ENCODE data around the gene IGSF9.

The IGSF9 gene

DNA sequence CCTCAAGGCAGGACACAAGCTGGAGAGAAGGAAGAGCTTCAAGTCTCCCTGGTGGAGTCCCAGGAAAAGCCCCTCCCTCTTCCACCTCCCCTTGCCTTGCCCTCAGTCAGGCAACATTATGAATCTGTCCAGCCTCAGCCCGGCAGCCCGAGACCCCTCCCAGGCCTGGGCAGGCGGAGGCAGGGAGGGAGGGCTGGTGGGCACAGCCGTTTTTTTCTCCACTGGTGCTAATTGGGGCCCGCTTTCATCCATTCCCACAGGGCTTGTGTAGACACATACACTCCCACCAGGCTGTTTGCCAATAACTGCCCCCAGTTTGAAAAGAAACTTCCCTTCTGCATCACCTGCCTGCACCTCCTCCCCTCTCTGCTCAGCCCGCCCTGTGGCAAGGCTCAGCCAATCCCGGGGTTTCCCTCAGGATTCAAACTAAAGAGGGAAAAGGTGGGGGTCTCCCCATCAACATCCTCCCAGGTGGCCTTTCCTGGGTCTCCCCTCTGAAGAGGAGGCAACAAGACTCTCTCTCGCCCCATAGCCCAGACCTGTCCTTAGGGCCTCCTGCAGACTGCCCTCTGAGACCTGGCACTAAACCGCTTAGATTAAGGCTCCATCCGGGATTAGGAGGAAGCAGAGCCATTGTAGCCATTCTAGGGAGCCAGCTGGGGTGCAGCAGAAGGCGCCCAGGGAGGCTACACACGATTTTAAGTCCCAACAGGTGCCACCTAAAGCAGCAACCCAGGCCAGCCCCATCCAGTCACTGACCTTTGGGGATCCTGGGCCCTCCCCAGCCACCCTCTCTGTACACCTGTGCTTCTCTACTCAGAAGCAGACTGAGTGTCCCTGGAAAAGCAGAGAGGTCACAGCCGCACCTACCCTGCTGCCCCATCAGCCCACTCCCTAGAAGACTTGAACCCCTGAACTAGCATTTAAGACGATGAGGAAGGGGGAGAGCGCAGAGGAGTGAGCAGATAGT lies 3.5 kb downstream of the IGSF9 start:
- POLR2A ChIA-PET = no interaction called here
- CTCF ChIA-PET = interaction anchor here (1.1 to 13.3 kb wide), 4 partner anchors 51 to 66 kb away, joined by 3 to 232 read pairs (median 8); no protein-coding TSS in a partner anchor
- no peak for DNase-seq (ENCODE audit: extremely low spot score)
- TF ChIP-seq, protein P1, sequence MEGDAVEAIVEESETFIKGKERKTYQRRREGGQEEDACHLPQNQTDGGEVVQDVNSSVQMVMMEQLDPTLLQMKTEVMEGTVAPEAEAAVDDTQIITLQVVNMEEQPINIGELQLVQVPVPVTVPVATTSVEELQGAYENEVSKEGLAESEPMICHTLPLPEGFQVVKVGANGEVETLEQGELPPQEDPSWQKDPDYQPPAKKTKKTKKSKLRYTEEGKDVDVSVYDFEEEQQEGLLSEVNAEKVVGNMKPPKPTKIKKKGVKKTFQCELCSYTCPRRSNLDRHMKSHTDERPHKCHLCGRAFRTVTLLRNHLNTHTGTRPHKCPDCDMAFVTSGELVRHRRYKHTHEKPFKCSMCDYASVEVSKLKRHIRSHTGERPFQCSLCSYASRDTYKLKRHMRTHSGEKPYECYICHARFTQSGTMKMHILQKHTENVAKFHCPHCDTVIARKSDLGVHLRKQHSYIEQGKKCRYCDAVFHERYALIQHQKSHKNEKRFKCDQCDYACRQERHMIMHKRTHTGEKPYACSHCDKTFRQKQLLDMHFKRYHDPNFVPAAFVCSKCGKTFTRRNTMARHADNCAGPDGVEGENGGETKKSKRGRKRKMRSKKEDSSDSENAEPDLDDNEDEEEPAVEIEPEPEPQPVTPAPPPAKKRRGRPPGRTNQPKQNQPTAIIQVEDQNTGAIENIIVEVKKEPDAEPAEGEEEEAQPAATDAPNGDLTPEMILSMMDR (IDR thresholded peaks at IDR 0.05; ENCODE audit: control extremely low read depth, extremely low read depth, low read depth, missing control alignments) = no peak

DNA sequence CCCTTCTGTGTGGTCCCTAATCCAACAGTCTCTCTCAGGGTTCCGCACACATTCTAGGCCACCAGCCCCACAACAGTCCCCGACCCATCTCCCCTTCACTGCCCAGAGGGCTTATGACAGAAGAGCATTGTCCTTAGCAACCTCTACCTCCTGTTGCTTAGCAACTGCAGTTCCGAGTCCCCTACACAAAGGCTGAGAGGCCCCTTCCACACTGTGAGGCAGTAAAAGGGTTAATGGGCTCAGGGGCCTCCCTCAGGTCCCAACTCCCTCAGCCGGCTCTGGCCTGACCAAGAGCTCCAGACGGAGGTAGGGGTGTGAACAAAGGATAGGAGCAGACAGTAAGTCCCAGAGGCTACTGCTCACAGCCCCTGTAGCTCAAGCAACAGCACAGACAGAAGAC lies 4.3 kb downstream of the IGSF9 start:
- ChIA-PET POLR2A (no interaction called here), CTCF (interaction anchor here (1.1 to 13.3 kb wide), 2 partner anchors 50 to 65 kb away, joined by 3 to 232 read pairs; no protein-coding TSS in a partner anchor)
- TF ChIP-seq, protein P1 (IDR thresholded peaks at IDR 0.05; ENCODE audit: control extremely low read depth, extremely low read depth, low read depth, missing control alignments) = no peak
- no peak for DNase-seq (ENCODE audit: extremely low spot score)

DNA sequence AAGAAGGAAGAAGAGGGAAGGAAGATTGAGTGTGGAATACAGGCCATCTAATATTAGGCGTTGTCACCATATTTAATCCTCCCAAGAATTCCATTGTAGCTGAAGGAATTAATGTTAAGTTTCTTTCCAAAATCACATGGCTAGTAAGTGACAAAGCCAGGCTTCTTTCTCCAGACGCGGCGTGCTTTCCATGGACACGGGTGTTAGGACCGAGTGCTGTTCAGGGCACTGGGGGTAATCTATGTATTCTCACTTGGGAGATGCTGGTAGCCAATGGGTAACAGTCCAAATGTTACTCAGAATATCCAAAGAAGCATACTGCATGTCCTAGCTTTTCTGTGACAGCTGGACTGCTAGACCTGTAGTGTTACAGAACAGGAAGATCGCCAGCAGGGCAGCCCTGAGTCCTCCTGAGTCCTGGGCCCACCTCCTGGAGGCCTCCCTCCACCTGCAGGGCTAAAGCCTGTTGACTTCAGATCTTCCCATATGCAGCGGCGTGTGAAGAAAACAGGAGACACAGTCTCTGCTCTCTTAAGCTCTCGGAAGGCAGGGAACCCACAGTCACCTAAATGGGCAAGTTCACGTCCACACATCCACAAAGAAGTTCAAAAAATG lies 5.3 kb downstream of the IGSF9 start:
- CTCF ChIA-PET = interaction anchor here (1.0 to 13.3 kb wide), 5 partner anchors 12 to 312 kb away, joined by 3 to 232 read pairs (median 3); no protein-coding TSS in a partner anchor

DNA sequence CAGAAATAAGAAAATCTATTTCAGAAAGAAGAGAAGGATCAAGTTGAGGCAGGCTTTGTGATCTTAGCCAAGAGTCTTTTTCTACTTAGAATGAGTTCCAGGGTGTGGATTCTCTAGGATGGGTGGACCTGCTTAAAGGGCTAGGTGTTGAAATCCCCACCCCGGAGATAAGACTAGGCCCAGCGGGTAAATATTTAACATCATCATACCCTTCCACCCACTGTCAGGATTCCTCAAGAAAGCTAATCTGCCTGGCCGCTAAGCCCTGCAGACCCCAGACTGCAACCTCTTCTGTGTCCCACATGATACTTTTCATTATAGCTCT lies 5.8 kb downstream of the IGSF9 start:
- TF ChIP-seq, protein P1 (IDR thresholded peaks at IDR 0.05; ENCODE audit: control extremely low read depth, extremely low read depth, low read depth, missing control alignments) = no peak
- no peak for DNase-seq (ENCODE audit: extremely low spot score)
- ChIA-PET POLR2A (no interaction called here), CTCF (interaction anchor here (1.0 to 13.3 kb wide), 5 partner anchors 12 to 312 kb away, joined by 3 to 232 read pairs (median 5); no protein-coding TSS in a partner anchor)

More for the DNA sequence above, 5.3 kb downstream of the IGSF9 start:
- DNase-seq (ENCODE audit: extremely low spot score) = no peak
- TF ChIP-seq, protein P1 (IDR thresholded peaks at IDR 0.05; ENCODE audit: control extremely low read depth, extremely low read depth, low read depth, missing control alignments) = no peak
- POLR2A ChIA-PET = no interaction called here

DNA sequence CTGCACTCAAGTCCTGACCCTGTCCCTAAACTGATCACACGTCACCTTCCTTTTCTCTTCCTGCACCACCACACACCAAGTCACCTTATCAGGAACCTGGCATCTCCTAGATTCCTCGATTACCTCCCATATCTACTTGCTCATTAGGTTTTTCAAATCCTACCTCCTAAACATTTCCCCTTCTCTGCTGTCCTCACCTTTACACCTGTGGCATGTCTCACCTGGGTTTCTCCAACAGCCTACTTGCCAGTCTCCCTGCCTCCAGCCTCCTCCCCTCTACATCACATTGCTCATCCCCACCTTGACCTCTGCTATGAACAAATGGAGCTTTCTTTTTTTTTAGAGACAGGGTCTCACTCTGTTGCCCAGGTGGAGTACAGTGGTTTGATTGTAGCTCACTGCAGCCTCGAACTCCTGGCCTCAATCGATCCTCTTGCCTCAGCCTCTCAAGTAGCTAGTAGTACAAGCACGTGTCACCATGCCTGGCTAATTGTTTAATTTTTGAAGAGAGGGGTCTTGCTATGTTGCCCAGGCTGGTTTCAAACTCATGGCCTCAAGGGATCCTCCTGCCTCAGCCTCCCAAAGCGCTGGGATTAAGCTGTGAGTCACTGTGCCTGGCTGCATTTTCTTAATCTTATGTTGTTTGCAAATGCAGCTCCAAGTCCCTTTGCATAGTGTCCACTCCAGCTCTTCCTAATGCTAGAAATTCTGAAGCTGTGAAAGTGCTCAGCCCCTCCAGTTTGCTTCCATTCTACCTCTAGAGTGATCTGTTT lies 6.3 kb downstream of the IGSF9 start:
- ChIA-PET CTCF (interaction anchor here (0.8 to 13.3 kb wide), 12 partner anchors 13 to 437 kb away, joined by 3 to 232 read pairs (median 6); partner anchors contain the start of gene TAGLN2), POLR2A (interaction anchor here (1.2 kb wide), 1 partner anchor 9 kb away, joined by 3 read pairs; no protein-coding TSS in a partner anchor)
- no peak for DNase-seq (ENCODE audit: extremely low spot score)
- TF ChIP-seq, protein P1 (IDR thresholded peaks at IDR 0.05; ENCODE audit: control extremely low read depth, extremely low read depth, low read depth, missing control alignments) = no peak

All from GM10248 (cell line).